Skeletal muscle satellite cell (primary cell): Measurements from ENCODE around the gene GMDS.

Source experiments
- H3K27me3 ChIP-seq: 2 replicates; pipeline ENCODE4 v1.7.0; 2013; ENCODE audit warnings: low read length; ENCODE audit not compliant: control insufficient read depth, insufficient read depth
- H3K36me3 ChIP-seq: 2 replicates; pipeline ENCODE4 v1.7.0; 2013; ENCODE audit warnings: mild to moderate bottlenecking, control low read depth, low read length; ENCODE audit not compliant: insufficient read depth
- H3K4me1 ChIP-seq: 2 replicates; pipeline ENCODE4 v1.7.0; 2013; ENCODE audit warnings: low read length; ENCODE audit not compliant: control insufficient read depth, insufficient read depth
- H3K4me2 ChIP-seq: 2 replicates; pipeline ENCODE4 v1.7.0; 2013; ENCODE audit warnings: mild to moderate bottlenecking, low read length
- H3K4me3 ChIP-seq: 2 replicates; pipeline ENCODE4 v1.7.0; 2013; ENCODE audit warnings: low read length
- H3K9ac ChIP-seq: 2 replicates; pipeline ENCODE4 v1.7.0; 2013; ENCODE audit warnings: mild to moderate bottlenecking, low read depth, low read length, moderate library complexity
- H3K9me3 ChIP-seq: replicated peaks from 2 replicates; pipeline ENCODE4 v1.7.0; 2013; ENCODE audit warnings: mild to moderate bottlenecking, control low read depth, low read length

GMDS gene

GRCh38 chr6:1991332-1991878 is 254.0 kb downstream of the GMDS start:
- Histone ChIP-seq H3K9me3 (no peaks in the 10 kb centered on the region), H3K9ac (no peak overlapping the region), H3K36me3 (no peaks in the 10 kb centered on the region), H3K4me2 (no peak overlapping the region), H3K27me3 (no peaks in the 10 kb centered on the region), H3K4me3 (no peak overlapping the region), H3K4me1 (peaks cover 13% of the 10 kb centered on the region)

- Histone ChIP-seq H3K9me3 (no peaks in the 10 kb centered on the region), H3K4me2 (no peak overlapping the region), H3K9ac (no peak overlapping the region), H3K27me3 (no peaks in the 10 kb centered on the region), H3K4me1 (peaks cover 13% of the 10 kb centered on the region), H3K4me3 (no peak overlapping the region), H3K36me3 (no peaks in the 10 kb centered on the region)
Measured at GRCh38 chr6:1988843-1989242, 256.6 kb downstream of the GMDS start.

- no peak overlapping the region for H3K9ac ChIP-seq
- no peaks in the 10 kb centered on the region for H3K27me3 ChIP-seq
- H3K4me1 ChIP-seq, result peaks cover 13% of the 10 kb centered on the region
- no peaks in the 10 kb centered on the region for H3K9me3 ChIP-seq
- no peak overlapping the region for H3K4me3 ChIP-seq
- H3K4me2 ChIP-seq, result peak overlapping the region; percentile 14
- no peaks in the 10 kb centered on the region for H3K36me3 ChIP-seq
Measured at GRCh38 chr6:1987640-1988039, 257.8 kb downstream of the GMDS start.

GRCh38 chr6:1986454-1987243 is 258.8 kb downstream of the GMDS start:
- H3K36me3 ChIP-seq, result no peaks in the 10 kb centered on the region
- H3K4me2 ChIP-seq, result no peak overlapping the region
- no peak overlapping the region for H3K9ac ChIP-seq
- no peaks in the 10 kb centered on the region for H3K27me3 ChIP-seq
- H3K9me3 ChIP-seq, result no peaks in the 10 kb centered on the region
- H3K4me1 ChIP-seq, result peaks cover 13% of the 10 kb centered on the region
- H3K4me3 ChIP-seq, result no peak overlapping the region

GRCh38 chr6:1984346-1984994 is 260.9 kb downstream of the GMDS start:
- Histone ChIP-seq H3K27me3 (no peaks in the 10 kb centered on the region), H3K4me3 (no peak overlapping the region), H3K9me3 (no peaks in the 10 kb centered on the region), H3K36me3 (no peaks in the 10 kb centered on the region), H3K9ac (no peak overlapping the region), H3K4me1 (peaks cover 13% of the 10 kb centered on the region), H3K4me2 (no peak overlapping the region)

- H3K36me3 ChIP-seq, result no peaks in the 10 kb centered on the region
- peaks cover 13% of the 10 kb centered on the region for H3K4me1 ChIP-seq
- no peak overlapping the region for H3K9ac ChIP-seq
- H3K4me3 ChIP-seq, result no peak overlapping the region
- no peak overlapping the region for H3K4me2 ChIP-seq
- no peaks in the 10 kb centered on the region for H3K9me3 ChIP-seq
- H3K27me3 ChIP-seq, result no peaks in the 10 kb centered on the region
Measured at GRCh38 chr6:1983850-1984249, 261.6 kb downstream of the GMDS start.

- Histone ChIP-seq H3K4me1 (no peaks in the 10 kb centered on the region), H3K4me2 (no peak overlapping the region), H3K9me3 (no peaks in the 10 kb centered on the region), H3K36me3 (no peaks in the 10 kb centered on the region), H3K4me3 (no peak overlapping the region), H3K9ac (no peak overlapping the region), H3K27me3 (no peaks in the 10 kb centered on the region)
Measured at GRCh38 chr6:1972962-1973361, 272.4 kb downstream of the GMDS start.

- Histone ChIP-seq H3K9ac (no peak overlapping the region), H3K4me2 (no peak overlapping the region), H3K27me3 (no peaks in the 10 kb centered on the region), H3K9me3 (no peaks in the 10 kb centered on the region), H3K4me1 (no peaks in the 10 kb centered on the region), H3K36me3 (no peaks in the 10 kb centered on the region), H3K4me3 (no peak overlapping the region)
Measured at GRCh38 chr6:1971612-1972011, 273.8 kb downstream of the GMDS start.

- Histone ChIP-seq H3K4me3 (no peak overlapping the region), H3K4me1 (no peaks in the 10 kb centered on the region), H3K9ac (no peak overlapping the region), H3K9me3 (no peaks in the 10 kb centered on the region), H3K27me3 (no peaks in the 10 kb centered on the region), H3K36me3 (no peaks in the 10 kb centered on the region), H3K4me2 (no peak overlapping the region)
Measured at GRCh38 chr6:1970151-1970561, 275.2 kb downstream of the GMDS start.

GRCh38 chr6:1966713-1967112 is 278.7 kb downstream of the GMDS start:
- H3K27me3 ChIP-seq, result no peaks in the 10 kb centered on the region
- H3K4me2 ChIP-seq, result no peak overlapping the region
- H3K9me3 ChIP-seq, result no peaks in the 10 kb centered on the region
- H3K9ac ChIP-seq, result no peak overlapping the region
- H3K36me3 ChIP-seq, result no peaks in the 10 kb centered on the region
- H3K4me1 ChIP-seq, result no peaks in the 10 kb centered on the region
- no peak overlapping the region for H3K4me3 ChIP-seq

- Histone ChIP-seq H3K4me2 (no peak overlapping the region), H3K27me3 (no peaks in the 10 kb centered on the region), H3K36me3 (no peaks in the 10 kb centered on the region), H3K9me3 (no peaks in the 10 kb centered on the region), H3K9ac (no peak overlapping the region), H3K4me1 (no peaks in the 10 kb centered on the region), H3K4me3 (no peak overlapping the region)
Measured at GRCh38 chr6:1965596-1966224, 279.7 kb downstream of the GMDS start.
